Measurements from ENCODE around the gene CHKA.
A peak's percentile ranks its signal among the peaks of the same experiment; 100 is the strongest.

The CHKA gene

DNA sequence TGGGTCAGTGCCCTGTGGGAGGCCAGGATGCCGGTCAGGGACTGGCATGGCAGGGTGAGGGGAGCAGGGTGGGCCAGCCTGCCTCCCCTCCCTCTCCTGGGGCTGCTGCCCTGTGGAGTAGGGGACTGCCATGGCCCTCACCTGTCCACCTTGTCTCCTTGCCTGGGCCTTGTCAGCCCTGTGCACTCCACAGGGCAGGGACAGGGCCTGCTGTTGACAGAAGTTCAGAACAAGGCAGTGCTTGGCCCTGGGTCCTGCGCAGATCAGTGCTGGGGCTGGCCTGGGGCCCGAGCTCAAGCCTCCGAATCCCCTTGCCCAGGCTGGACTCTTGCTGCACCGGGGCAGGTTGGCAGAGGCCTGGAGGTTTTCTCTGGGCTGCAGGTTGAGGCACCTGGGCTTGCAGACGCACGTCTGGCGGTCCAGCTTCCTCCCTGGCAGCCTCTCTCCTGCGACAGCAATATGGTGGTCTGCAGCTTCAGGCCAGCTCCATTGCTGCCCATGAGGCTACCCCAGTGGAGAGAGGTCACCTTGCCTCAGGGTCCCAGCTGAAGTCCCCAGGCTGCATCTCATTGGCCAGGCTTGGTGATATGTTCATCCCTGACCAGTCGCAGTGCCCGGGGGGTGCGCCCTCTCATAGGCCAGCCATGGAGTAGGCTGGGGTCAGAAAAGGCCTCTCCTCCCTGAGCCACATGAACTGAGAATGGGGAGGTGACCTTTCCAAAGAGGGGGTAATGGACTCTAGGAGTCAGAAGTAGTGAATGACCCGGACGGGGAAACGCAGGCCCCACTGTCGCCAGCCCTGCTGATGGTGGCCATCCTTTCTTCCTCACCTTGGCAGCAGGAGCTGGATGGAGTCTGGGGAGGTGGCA is 21.5 kb upstream of the CHKA start:
- no peak for DNase-seq

DNA sequence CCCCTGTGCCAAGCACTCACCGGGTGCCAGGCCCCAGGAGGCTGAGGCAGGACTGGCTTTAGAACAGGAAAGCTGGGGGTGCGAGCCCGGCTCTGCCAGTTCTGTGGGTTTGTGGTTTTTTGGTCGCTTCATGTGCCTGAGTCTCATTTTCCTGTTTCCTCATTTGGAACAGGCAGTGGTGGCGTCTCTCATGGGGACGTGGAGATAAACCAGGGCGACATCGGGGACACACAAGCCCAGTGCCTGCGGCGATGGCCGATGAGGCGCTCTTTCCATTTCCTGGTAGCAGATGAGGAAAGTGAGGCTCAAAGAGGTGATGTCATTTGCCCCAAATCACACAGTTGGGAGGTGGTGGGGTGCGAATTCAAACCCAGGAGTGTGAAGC is 20.8 kb upstream of the CHKA start:
- DNase-seq = peak; percentile 87

DNA sequence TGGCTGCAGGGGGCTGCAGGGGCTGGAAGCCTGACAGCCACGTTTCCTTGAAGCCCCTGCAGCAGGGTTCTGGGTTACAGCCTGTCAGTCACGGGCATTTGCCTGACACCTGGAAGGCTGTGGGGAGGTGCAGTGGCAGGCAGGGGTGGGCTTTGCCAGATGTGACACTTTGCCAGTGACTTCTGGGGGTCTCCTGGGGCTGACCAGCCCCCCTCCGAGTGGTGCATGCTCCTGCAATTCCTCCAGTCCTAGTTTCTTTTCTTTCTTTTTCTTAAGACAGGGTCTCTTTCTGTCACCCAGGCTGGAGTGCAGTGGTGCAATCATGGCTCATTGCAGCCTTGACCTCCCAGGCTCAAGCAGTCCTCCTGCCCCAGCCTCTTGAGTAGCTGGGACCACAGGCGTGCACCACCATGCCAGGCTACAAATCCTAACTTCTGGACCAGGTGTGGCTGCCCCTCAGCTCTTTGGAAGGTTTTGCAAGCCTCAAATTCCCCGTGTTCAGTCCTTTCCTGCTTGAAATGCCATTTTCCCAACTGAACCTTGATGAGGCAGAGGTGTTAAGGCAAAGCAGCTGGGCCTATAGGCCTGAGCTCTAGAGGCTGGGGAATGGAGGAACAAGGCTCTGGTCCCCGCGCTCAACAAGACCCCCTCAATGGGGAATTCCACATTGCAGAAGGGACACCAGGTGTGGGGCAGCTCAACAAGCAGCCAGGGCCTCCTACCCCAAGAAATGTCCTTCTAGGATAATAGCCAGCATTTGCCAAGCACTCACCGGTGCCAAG is 20.2 kb upstream of the CHKA start:
- DNase-seq = peak; percentile 13

DNA sequence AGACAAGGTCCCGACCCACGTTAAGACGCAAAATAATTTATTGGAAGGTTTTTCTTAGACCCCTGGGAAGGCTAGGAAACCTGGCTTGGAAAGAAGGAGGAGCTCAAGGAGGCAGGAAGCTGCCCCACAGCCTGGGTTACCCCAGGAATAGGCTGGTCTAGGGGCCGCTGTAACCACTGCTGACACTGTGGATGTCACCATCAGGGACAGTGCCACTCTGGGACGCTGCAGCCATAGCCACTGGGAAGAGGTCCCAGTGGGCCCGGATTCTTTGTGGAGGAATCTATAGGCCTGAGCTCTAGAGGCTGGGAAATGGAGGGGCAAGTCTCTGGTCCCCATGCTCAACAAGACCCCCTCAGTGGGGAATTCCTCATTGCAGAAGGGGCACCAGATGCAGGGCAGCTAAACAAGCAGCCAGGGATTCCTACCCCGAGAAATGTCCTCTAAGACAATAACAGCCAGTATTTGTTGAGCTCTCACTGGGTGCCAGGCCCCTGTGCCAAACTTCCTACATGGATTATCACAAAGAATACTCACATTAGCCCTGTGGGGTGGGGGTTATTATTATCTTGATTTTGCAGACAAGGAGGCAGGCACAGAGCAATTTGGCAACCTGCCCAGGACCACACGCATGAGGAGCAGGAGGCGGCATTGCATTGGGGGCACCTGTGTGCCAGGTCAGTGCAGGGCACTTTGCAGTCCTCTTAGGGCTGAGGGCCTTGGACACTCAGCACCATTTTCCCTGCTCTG is 19.5 kb upstream of the CHKA start:
- DNase-seq = peak; percentile 89

DNA sequence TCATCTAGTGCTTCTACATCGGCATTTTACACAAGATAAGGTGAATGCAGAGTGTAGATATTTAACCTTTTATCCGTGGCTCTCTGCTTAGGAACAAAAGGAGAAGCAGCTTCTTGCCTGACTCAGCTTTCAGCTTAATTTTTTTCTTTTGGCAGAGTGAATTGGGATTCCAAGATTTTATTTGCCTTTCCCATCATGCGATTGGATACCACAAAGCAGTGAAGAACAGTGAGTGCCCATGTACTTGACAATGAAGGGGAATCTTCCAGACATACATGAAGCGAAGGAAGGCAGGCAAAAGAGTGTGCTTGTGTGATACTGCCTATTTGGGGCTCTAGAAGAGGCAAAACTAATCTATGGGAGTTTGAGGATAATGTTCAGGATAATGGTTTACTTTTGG is 17.0 kb upstream of the CHKA start:
- DNase-seq = peak; percentile 32

DNA sequence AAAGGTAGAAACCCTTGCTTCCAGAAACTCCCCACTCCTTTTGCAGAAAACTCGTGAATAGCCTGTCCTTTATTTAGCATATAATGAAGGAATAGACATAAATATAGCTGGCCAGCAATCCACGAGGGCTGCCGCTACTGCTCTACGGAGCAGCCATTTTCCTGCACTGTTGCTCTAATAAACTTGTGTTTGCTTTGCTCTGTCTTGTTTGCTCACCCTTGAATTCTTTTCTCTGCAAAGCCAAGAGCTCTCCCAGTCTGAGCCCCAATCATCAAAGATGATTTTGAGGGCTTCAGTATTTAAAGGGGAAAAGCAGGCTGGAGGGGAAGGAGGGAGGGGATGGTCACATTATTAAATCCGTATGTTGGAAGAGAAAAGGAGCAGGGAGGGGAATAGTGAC is 16.6 kb upstream of the CHKA start:
- DNase-seq = no peak

DNA sequence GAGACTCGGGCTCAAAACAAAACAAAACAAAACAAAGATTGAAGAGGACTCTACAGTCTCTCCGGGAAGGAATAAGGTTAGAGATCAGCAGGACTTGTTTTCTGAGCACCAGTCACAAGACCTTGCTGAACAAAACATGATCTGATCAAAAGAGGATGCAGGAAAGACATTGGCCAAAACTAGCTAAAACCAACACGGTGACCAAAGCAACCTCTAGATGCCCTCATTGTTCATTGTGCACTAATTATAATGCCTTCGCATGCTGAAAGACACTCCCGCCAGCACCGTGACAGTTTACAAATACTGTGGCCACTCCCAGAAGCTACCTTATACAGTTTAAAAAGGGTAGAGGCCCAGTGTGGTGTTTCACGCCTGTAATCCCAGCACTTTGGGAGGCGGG is 15.7 kb upstream of the CHKA start:
- DNase-seq = no peak

DNA sequence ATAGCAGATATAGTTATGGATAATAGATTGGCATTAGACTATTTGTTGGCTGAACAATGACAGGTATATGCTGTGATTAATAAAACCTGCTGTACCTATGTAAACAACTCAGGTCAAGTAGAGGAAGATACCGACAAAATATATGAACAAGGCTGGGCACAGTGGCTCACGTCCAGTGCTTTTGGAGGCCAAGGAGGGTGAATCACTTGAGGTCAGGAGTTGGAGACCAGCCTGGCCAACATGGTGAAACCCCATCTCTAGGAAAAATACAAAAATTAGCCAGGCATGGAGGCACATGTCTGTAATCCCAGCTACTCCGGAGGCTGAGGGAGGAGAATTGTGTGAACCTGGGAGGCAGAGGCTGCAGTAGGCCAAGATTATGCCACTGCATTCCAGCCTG is 14.0 kb upstream of the CHKA start:
- no peak for DNase-seq

DNA sequence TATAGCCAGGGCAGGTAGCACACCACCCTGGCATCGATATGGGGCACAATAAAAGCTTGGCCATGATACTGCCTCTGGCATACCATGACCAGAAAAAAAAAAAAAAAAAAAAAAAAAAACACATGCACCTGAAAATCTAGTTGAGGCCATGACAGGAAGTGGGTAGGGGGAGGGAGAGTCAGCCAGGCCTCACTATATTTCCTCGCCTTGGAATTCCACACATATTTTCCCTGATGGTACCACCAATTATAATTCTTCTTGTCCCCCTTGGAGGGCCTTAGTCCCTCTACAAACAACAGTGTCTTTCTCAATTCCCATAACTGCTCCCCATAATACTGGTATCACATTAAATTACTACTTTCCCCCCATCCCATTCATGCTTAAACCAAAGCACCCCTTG is 12.6 kb upstream of the CHKA start:
- no peak for DNase-seq

DNA sequence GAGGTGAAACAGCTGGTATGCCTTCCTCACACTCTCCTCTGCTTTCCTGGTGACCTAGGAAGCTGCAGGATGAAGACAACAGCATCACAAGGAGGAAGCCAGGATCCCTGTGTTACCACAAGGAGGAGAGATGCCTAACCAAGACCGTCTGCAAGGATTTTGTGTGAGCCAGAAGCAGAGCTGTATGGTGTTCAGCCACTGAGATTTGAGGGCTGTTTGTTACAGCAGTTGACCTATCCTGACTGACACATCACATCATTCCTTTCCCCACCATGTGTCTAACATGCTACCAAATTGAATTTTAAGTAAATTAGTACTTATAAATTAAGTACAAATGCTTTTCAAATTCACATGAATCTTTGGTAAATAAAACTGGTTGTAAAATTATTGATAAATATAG is 8.9 kb upstream of the CHKA start:
- DNase-seq = no peak

DNA sequence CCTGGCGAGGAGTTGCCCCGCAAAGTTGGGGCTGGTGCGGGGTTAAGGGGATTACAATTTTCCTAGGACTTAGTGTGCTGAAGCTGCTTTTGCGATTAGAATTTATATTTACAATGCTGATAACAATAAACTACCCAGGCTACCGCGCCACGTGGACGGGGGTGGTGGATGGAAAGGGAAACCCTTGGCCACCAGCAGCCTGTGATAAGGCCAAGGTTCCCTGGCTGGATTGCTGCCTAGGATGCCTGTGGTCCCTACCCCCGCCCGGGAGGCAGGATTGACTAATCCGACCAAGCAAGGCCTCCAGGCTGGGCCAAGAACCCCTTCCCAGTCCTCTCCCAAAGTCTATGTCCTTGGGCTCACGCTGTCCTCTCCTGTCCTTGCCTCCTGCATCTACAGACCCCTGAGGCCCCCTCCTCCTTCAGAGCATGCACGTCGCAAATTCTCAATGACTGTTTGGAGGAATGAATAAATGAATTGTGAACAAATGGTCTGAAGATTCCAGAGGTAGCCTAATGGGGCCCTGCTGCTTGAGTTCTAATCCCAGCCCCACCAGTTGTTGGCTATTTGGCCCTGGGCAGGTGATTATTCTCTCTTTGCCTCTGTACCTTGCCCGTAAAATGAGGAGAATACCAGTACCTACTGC is 7.6 kb upstream of the CHKA start:
- peak; percentile 84 for DNase-seq

DNA sequence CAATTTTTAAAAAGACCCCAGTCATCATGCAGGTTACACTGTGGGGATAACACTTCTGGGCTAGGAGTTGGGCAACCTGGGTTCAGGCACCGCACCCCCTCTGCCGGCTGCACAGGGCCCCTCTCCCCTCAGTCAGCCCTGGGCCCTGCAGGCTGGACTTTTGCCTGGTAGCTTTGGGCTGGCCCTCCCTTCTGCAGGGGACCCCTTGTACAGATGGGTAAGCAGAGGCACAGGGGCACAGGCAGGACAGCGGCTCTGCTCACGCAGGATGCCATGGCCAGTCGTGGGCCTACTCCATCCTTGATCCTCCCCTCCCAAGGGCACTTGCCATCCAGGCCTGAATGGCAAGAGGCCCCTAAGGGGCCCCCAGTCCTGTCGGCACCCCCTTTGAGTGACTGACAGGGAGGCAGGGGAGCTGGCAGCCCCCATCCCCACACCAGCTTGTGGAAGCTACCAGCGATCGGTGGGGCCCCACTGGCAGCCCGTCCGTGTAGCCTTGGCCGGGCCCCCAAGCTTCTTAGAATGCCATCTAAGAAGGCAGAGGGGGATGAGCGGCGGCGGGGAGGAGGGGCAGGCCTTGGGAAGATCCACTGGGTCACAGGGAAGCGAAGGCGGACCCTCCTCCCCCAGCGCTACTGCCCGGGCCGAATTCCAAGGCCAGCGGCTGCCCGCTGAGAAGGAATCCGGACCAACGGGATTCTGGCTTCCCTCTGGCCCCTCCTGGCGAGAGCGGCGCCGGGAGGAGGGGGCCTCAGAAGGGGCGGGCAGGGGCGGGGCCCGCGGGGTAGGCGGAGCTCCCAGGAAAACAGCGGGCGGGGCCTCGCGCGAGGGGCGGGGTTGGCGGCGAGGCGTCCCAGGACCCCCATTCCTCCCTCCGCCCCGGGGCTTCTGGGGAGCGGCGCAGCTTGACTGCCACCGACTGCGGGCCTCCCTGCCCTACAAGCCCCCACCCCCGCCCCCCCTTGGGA is 6.8 kb upstream of the CHKA start:
- DNase-seq = no peak

DNA sequence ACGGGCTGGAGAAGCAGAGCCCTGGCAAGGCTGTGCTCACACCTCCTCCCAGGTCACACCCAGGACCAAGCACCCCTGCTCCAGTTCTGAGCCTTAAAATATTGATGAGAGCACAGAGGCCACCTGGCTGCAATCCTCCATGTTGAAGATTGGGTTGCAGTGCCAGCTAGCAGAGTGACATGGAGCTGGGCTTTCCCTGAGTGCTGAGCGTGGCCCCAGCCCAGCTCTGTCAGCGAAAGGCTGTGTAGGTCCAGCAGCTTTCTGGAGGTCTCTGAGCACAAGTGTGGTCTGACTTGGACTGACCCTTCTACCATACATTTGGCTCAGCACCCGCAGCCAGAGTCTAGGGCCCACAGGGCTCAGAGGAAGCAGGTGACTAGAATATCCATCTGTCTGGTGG is 4.0 kb upstream of the CHKA start:
- DNase-seq = no peak

DNA sequence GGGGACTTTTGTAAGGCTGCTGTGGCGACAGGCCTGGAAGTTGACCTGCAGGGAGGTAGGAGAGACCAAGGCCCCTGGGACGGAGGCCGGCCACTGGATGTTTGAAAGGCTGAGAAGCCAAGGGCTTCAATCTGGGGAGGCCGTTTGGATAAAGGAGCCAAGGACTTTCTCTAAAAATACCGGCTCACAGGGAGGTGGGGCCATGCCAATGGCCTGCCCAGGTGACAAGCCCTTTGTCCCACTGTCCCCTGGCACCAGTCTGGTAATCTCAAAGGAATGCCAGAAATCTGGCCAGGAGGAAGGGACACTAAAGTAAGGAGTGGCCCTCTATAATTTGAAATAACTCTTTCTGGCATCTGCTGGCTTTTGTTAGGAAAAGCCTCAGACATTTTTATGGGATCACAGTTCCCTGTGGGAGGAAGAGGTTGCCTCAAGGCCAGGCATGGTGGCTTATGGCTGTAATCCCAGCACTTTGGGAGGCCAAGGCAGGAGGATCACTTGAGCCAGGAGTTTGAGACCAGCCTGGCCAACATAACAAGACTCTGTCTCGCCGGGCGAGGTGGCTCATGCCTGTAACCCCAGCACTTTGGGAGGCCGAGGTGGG is 1.9 kb upstream of the CHKA start:
- DNase-seq = no peak

DNA sequence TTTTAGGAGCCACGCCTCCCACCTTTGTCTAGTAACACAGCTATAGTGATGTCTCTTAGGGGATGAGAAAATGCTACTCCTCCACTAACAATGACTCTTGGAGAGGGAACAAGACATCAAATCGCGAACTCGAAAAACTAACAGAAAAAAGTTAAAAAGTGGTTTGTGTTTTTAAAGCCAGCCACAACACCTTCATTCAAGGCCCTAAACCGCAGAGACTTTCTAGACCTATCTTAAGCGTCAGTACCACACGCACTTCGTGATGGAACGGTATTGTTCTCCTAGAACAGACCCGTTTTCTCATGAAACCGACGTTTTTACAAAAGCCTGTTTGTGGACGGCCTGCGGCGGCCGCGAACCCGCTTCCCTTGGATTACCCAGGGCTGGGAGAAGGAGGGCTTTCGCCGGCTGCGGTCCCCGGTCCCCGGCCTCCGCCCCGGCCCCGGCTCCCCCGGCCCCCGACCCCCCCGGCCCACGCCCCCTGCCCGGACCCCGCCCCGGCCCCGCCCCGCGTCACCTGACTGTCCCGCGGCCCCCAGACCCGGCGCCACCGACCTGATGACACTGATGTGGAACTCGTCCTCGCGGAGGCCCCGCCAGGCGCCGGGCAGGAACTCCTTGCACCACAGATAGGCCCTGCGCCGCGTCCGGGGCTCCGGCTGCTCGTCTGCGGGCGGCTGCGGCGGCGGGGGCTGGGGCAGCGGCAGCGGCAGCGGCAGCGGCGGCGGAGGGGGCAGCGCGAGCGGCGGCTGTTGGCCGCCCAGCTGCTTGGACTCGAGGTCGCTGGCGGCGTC is 718 bp downstream of the CHKA start:
- DNase-seq = peak; percentile 45

DNA sequence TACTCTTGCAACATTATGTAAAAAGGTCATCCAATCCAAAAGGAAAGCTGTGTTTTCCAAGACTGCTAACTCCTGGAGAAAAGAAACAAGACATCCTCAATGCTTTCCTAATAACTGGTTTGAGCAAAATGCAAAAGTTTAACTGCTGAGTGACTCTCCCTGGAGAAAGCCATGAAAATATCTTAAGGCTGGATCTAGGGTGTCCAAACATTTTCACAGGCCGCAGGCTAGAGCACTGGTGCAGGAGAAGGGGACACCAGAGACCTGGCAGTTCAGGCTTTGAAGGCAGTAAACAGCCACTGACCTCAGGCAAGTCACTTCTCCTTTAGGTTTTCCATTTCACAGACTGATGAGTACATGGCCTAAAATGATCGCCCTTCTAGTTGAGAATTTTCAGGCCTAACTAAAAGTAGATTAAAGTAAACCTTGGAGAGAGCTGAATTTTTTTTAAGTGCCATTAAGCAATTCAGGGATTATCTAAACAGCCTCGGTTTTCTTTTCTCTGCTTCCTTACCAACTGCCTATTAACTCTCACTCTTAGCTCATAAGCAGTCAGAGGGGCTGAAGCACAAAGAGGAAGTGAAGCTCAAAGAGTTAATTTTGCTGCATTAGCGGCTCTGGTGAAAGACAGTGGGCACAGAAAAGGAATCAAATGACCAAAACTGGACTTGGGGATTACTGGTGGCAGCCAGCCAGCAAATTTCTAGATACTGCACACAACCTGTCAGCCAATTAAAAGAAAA is 2.3 kb downstream of the CHKA start:
- peak; percentile 52 for DNase-seq

DNA sequence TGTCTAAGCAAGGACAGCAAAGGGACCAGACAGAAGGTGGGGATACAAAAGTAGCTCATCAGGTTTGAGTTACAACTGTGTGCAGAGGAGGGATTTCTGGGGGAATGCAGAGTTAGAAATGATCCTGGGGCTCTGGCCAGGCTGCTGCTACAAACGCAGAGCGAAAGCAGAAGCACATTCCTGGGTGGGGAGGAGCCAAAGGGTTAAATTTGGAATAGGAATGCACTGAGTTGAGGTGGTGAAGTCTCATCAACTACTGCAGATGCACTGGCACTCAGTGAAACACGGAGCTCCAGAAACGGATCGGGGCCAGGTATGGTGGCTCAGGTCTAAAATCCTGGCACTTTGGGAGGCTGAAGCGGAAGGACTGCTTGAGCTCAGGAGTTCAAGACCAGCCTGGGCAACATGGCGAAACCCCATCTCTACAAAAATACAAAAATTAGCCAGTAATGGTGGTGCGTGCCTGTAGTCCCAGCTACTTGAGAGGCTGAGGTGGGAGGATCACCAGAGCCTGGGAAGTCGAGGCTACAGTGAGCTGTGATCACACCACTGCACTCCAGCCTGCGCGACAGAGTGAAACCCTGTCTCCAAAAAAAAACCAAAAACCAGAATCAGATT is 3.2 kb downstream of the CHKA start:
- DNase-seq = no peak

DNA sequence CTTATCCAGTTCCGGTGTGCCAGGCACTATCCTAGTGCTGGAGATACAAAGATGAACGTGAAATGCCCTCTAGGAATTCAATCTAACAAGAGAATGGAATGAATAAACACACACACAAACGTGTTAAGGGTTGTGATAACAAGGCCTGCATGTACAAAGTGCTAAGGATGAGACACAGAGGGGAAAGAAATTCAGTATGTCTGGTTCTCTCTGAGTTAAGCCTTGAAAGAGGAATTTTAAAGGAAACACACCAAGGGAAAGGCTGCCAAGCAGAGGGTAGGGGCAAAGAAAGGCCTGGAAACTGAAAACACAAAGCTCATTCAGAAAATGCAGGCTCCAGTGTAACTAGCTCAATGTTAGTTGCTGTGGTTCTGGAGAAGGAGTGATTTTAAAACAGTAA is 4.2 kb downstream of the CHKA start:
- DNase-seq = no peak

DNA sequence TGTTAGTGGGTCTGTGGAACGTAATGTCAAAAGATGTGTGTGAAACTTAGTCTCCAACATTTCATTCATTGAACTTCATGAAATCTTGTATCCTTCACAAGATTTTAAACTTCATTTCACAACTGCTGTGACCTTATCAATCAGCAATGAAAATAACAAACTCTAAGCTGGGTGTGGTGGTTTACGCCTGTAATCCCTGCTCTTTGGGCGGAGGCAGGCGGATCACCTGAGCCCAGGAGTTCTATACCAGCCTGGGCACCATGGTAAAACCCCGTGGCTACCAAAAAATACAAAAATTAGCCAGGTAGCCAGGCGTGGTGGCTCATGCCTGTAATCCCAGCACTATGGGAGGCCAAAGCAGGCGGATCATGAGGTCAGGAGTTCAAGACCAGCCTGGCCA is 5.1 kb downstream of the CHKA start:
- DNase-seq = no peak

All from hematopoietic multipotent progenitor cell treated with erythropoietin and hydrocortisone succinate and interleukin-3 and kit ligand, for 8 days (in vitro differentiated cells).